ENCODE data around the gene PHF1. TPM values are rescaled to one million over a fixed set of nuclear protein-coding genes. Genes with fewer than 3 reads are reported as not detected.

Gene PHF1
- total and polyA plus RNA-seq, 2 experiments from 2014 or later: 24.5 to 44.9 TPM

DNA sequence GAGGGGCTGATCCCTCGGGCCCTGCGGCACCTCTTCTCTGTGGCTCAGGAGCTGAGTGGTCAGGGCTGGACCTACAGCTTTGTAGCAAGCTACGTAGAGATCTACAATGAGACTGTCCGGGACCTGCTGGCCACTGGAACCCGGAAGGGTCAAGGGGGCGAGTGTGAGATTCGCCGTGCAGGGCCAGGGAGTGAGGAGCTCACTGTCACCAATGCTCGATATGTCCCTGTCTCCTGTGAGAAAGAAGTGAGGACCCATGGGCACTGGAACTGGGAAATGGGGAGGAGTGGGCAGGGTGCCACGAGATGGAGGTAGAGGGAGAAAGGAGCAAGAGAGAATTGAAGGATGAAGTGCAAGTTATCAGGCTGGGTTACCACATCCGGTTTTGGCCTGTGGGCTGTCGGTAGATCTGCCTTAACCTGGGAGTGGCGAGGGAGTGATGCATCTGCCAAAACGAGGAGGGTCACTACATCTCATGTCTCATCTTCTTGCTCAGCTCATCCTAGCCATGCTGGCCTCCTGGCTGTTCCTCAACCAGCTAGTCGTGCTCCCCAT is 5.4 kb upstream of the PHF1 start:
- TF ChIP-seq EZH2phosphoT487 (IDR thresholded peaks at IDR 0.05; ENCODE audit: insufficient read depth, low read depth): no peak
- no peak for TF ChIP-seq EZH2 (IDR thresholded peaks at IDR 0.05; ENCODE audit: insufficient read depth, poor library complexity, severe bottlenecking)
- Histone ChIP-seq H2AFZ (no peak overlapping the region), H3K79me2 (ENCODE audit: insufficient read depth) (peaks cover 3% of the 10 kb centered on the region; the same call in 1 of the 2 replicates), H3K36me3 (ENCODE audit: low read depth) (no peaks in the 10 kb centered on the region), H3K27me3 (replicated peaks; ENCODE audit: insufficient read depth) (no peaks in the 10 kb centered on the region), H4K20me1 (ENCODE audit: insufficient read depth) (no peaks in the 10 kb centered on the region), H3K4me2 (ENCODE audit: unreplicated experiment) (no peak overlapping the region), H3K9ac (no peak overlapping the region), H3K9me2 (ENCODE audit: insufficient read depth) (no peaks in the 10 kb centered on the region), H3F3A (ENCODE audit: insufficient read depth) (peaks cover 27% of the 10 kb centered on the region), H3K27ac (no peak overlapping the region), H3K9me3 (ENCODE audit: low read depth) (no peaks in the 10 kb centered on the region), H3K4me3 (no peak overlapping the region), H3K4me1 (ENCODE audit: insufficient read depth) (no peaks in the 10 kb centered on the region)
- in situ Hi-C loops (cut with MboI): no loop called here
- 92 to 94% methylated on average over 15 of the region's 15 CpGs for WGBS, 2 experiments (ENCODE audit: low coverage in 1 of 2, low lambda C conversion rate in 2 of 2, missing lambda C conversion rate in 2 of 2)
- no peak for DNase-seq

- Histone ChIP-seq H3K9ac (no peak overlapping the region), H4K20me1 (ENCODE audit: insufficient read depth) (no peaks in the 10 kb centered on the region), H3K27ac (no peak overlapping the region), H3K9me2 (ENCODE audit: insufficient read depth) (no peaks in the 10 kb centered on the region), H3K27me3 (replicated peaks; ENCODE audit: insufficient read depth) (no peaks in the 10 kb centered on the region), H3F3A (ENCODE audit: insufficient read depth) (peaks cover 27% of the 10 kb centered on the region), H2AFZ (no peak overlapping the region), H3K9me3 (ENCODE audit: low read depth) (no peaks in the 10 kb centered on the region), H3K79me2 (ENCODE audit: insufficient read depth) (peaks cover 5% of the 10 kb centered on the region), H3K4me3 (no peak overlapping the region), H3K4me1 (ENCODE audit: insufficient read depth) (no peaks in the 10 kb centered on the region), H3K36me3 (ENCODE audit: low read depth) (no peaks in the 10 kb centered on the region), H3K4me2 (ENCODE audit: unreplicated experiment) (no peak overlapping the region)
- DNase-seq: no peak
- WGBS, 2 experiments (ENCODE audit: low coverage in 1 of 2, low lambda C conversion rate in 2 of 2, missing lambda C conversion rate in 2 of 2): 98 to 100% methylated on average over 17 of the region's 17 CpGs
- in situ Hi-C loops (cut with MboI): no loop called here
- TF ChIP-seq EZH2phosphoT487 (IDR thresholded peaks at IDR 0.05; ENCODE audit: insufficient read depth, low read depth) (no peak), EZH2 (IDR thresholded peaks at IDR 0.05; ENCODE audit: insufficient read depth, poor library complexity, severe bottlenecking) (no peak)
These were observed 4.7 kb upstream of the PHF1 start for GRCh38 chr6:33406126-33406525.

- Histone ChIP-seq H3K36me3 (ENCODE audit: low read depth) (no peaks in the 10 kb centered on the region), H3K9me2 (ENCODE audit: insufficient read depth) (no peaks in the 10 kb centered on the region), H4K20me1 (ENCODE audit: insufficient read depth) (no peaks in the 10 kb centered on the region), H3K4me3 (no peak overlapping the region), H3K4me2 (ENCODE audit: unreplicated experiment) (no peak overlapping the region), H3K27ac (peak overlapping the region; percentile 34), H3K9ac (peak overlapping the region; percentile 10; the same call in 1 of the 2 replicates), H3K79me2 (ENCODE audit: insufficient read depth) (peaks cover 16% of the 10 kb centered on the region), H3K4me1 (ENCODE audit: insufficient read depth) (0 out of 2 replicates have a peak, but pooled peaks cover 1% of the 10 kb centered on the region), H3K27me3 (replicated peaks; ENCODE audit: insufficient read depth) (no peaks in the 10 kb centered on the region), H3F3A (ENCODE audit: insufficient read depth) (peaks cover 27% of the 10 kb centered on the region), H2AFZ (peak overlapping the region; percentile 47), H3K9me3 (ENCODE audit: low read depth) (no peaks in the 10 kb centered on the region)
- in situ Hi-C loops (cut with MboI): no loop called here
- DNase-seq: peak; percentile 79
- TF ChIP-seq EZH2phosphoT487 (IDR thresholded peaks at IDR 0.05; ENCODE audit: insufficient read depth, low read depth): no peak
- TF ChIP-seq EZH2 (IDR thresholded peaks at IDR 0.05; ENCODE audit: insufficient read depth, poor library complexity, severe bottlenecking): no peak
- 82 to 83% methylated on average over 5 of the region's 5 CpGs for WGBS, 2 experiments (ENCODE audit: low coverage in 1 of 2, low lambda C conversion rate in 2 of 2, missing lambda C conversion rate in 2 of 2)
These were observed 3.6 kb upstream of the PHF1 start for GRCh38 chr6:33407132-33407718.

- Histone ChIP-seq H3K9ac (peak overlapping the region; percentile 94), H3K4me3 (peak overlapping the region; percentile 94), H3K9me3 (ENCODE audit: low read depth) (no peaks in the 10 kb centered on the region), H3K4me2 (ENCODE audit: unreplicated experiment) (peak overlapping the region; percentile 68), H3K9me2 (ENCODE audit: insufficient read depth) (no peaks in the 10 kb centered on the region), H2AFZ (peak overlapping the region; percentile 88), H3K79me2 (ENCODE audit: insufficient read depth) (peaks cover 42% of the 10 kb centered on the region), H3K27ac (peak overlapping the region; percentile 76), H4K20me1 (ENCODE audit: insufficient read depth) (no peaks in the 10 kb centered on the region), H3F3A (ENCODE audit: insufficient read depth) (peaks cover 36% of the 10 kb centered on the region), H3K36me3 (ENCODE audit: low read depth) (no peaks in the 10 kb centered on the region), H3K27me3 (replicated peaks; ENCODE audit: insufficient read depth) (no peaks in the 10 kb centered on the region), H3K4me1 (ENCODE audit: insufficient read depth) (0 out of 2 replicates have a peak, but pooled peaks cover 8% of the 10 kb centered on the region)
- 1% methylated on average over 56 to 58 of the region's 65 CpGs for WGBS, 2 experiments (ENCODE audit: low coverage in 1 of 2, low lambda C conversion rate in 2 of 2, missing lambda C conversion rate in 2 of 2)
- in situ Hi-C loops (cut with MboI): no loop called here
- DNase-seq: peak; percentile 99
- TF ChIP-seq EZH2phosphoT487 (IDR thresholded peaks at IDR 0.05; ENCODE audit: insufficient read depth, low read depth): no peak
- TF ChIP-seq EZH2 (IDR thresholded peaks at IDR 0.05; ENCODE audit: insufficient read depth, poor library complexity, severe bottlenecking): no peak
These were observed 634 bp upstream of the PHF1 start for GRCh38 chr6:33410050-33410710.
